ENCODE results near the gene GLYR1.
"Not testable (repeated sequence)": the region's sequence is repeated elsewhere in the genome, so short reads cannot be mapped to it uniquely, and the experiment has no call there.

- not testable (repeated sequence) for TF ChIP-seq EZH2, EZH2phosphoT487 (IDR thresholded peaks at IDR 0.05)
- TF ChIP-seq, protein P1, sequence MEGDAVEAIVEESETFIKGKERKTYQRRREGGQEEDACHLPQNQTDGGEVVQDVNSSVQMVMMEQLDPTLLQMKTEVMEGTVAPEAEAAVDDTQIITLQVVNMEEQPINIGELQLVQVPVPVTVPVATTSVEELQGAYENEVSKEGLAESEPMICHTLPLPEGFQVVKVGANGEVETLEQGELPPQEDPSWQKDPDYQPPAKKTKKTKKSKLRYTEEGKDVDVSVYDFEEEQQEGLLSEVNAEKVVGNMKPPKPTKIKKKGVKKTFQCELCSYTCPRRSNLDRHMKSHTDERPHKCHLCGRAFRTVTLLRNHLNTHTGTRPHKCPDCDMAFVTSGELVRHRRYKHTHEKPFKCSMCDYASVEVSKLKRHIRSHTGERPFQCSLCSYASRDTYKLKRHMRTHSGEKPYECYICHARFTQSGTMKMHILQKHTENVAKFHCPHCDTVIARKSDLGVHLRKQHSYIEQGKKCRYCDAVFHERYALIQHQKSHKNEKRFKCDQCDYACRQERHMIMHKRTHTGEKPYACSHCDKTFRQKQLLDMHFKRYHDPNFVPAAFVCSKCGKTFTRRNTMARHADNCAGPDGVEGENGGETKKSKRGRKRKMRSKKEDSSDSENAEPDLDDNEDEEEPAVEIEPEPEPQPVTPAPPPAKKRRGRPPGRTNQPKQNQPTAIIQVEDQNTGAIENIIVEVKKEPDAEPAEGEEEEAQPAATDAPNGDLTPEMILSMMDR (IDR thresholded peaks at IDR 0.05), result not testable (repeated sequence)
These were observed 49.7 kb upstream of the GLYR1 start for GRCh38 chr16:4896761-4897160.
